GM06990 (cell line): ENCODE measurements around the gene IGFALS.

Experiments
- DNase-seq: peaks from one replicate; pipeline ENCODE4 v3.0.0-alpha.2; 2011; ENCODE audit not compliant: insufficient read length; ENCODE audit errors: extremely low read depth
- H3K27me3 ChIP-seq: replicated peaks from 2 replicates; pipeline ENCODE4 v1.6.0; 2011; ENCODE audit warnings: low read length; ENCODE audit not compliant: control insufficient read depth, insufficient read depth
- H3K36me3 ChIP-seq: 2 replicates; pipeline ENCODE4 v1.5.1; 2011; ENCODE audit warnings: low read length; ENCODE audit not compliant: control insufficient read depth, insufficient read depth
- H3K4me3 ChIP-seq: replicated peaks from 2 replicates; pipeline ENCODE4 v1.5.1; 2011; ENCODE audit warnings: low read depth, mild to moderate bottlenecking, control low read depth, low read length
- CTCF ChIP-seq: IDR thresholded peaks from 2 replicates; pipeline ENCODE4 v1.5.1; 2011; ENCODE audit warnings: low read length, control low read depth, mild to moderate bottlenecking, inconsistent platforms; ENCODE audit not compliant: insufficient read depth, poor library complexity, severe bottlenecking

The IGFALS gene

GRCh38 chr16:1759511-1759910, 34.0 kb downstream of the IGFALS start:
- DNase-seq, result no peak
- Histone ChIP-seq H3K27me3 (no peaks in the 10 kb centered on the region), H3K36me3 (peaks cover 32% of the 10 kb centered on the region), H3K4me3 (no peak overlapping the region)
- no peak for TF ChIP-seq CTCF

GRCh38 chr16:1758923-1759322, 34.6 kb downstream of the IGFALS start:
- no peak for DNase-seq
- Histone ChIP-seq H3K36me3 (peaks cover 28% of the 10 kb centered on the region), H3K4me3 (no peak overlapping the region), H3K27me3 (no peaks in the 10 kb centered on the region)
- no peak for TF ChIP-seq CTCF

- no peak for TF ChIP-seq CTCF
- Histone ChIP-seq H3K36me3 (peaks cover 24% of the 10 kb centered on the region), H3K4me3 (no peak overlapping the region), H3K27me3 (no peaks in the 10 kb centered on the region)
- no peak for DNase-seq
Observed at GRCh38 chr16:1757714-1758461, 35.6 kb downstream of the IGFALS start.

- DNase-seq, result no peak
- H3K4me3 ChIP-seq, result no peak overlapping the region
- TF ChIP-seq CTCF, result no peak
- peaks cover 20% of the 10 kb centered on the region for H3K36me3 ChIP-seq
- no peaks in the 10 kb centered on the region for H3K27me3 ChIP-seq
Observed at GRCh38 chr16:1754204-1754603, 39.3 kb downstream of the IGFALS start.

- TF ChIP-seq CTCF, result no peak
- H3K27me3 ChIP-seq, result no peaks in the 10 kb centered on the region
- H3K4me3 ChIP-seq, result no peak overlapping the region
- DNase-seq, result no peak
- peaks cover 28% of the 10 kb centered on the region for H3K36me3 ChIP-seq
Observed at GRCh38 chr16:1752853-1753252, 40.7 kb downstream of the IGFALS start.

- H3K4me3 ChIP-seq, result no peak overlapping the region
- peaks cover 27% of the 10 kb centered on the region for H3K36me3 ChIP-seq
- no peaks in the 10 kb centered on the region for H3K27me3 ChIP-seq
- DNase-seq, result no peak
- no peak for TF ChIP-seq CTCF
Observed at GRCh38 chr16:1751946-1752345, 41.6 kb downstream of the IGFALS start.
